Measurements from ENCODE around the gene EIF2B4.
A peak's percentile ranks its signal among the peaks of the same experiment; 100 is the strongest.

EIF2B4 gene

GRCh38 chr2:27409321-27410073 lies 39.4 kb upstream of the EIF2B4 start, which contains the start of gene PPM1G (continued):
- TF ChIP-seq ZNF26 (tag by site-specific recombination; IDR thresholded peaks at IDR 0.05): no peak
- no peak for TF ChIP-seq ZNF16 (tag by site-specific recombination; IDR thresholded peaks at IDR 0.05; ENCODE audit: low read depth)
- no peak for TF ChIP-seq HOXA7 (CRISPR knock-in tag; IDR thresholded peaks at IDR 0.05; ENCODE audit: borderline replicate concordance)
- TF ChIP-seq ZNF174 (tag by site-specific recombination; IDR thresholded peaks at IDR 0.05): no peak
- no peak for TF ChIP-seq ZNF449 (tag by site-specific recombination; IDR thresholded peaks at IDR 0.05)
- no peak for TF ChIP-seq ZNF433 (tag by site-specific recombination; IDR thresholded peaks at IDR 0.05; ENCODE audit: low read depth)
- no peak for TF ChIP-seq ELK4 (IDR thresholded peaks at IDR 0.05; ENCODE audit: borderline replicate concordance, low read depth, low read length)
- TF ChIP-seq ZNF48 (tag by site-specific recombination; IDR thresholded peaks at IDR 0.05): no peak

GRCh38 chr2:27408601-27409320 lies 38.6 kb upstream of the EIF2B4 start:
- Histone ChIP-seq H3K4me1 (ENCODE audit: control insufficient read depth, insufficient read depth, low read length) (peaks cover 9% of the 10 kb centered on the region; the same call in 1 of the 2 replicates), H3K27ac (ENCODE audit: extremely low read depth, low read depth, low read length) (peak overlapping the region; percentile 96), H3K36me3 (ENCODE audit: control insufficient read depth in 2 of 2, insufficient read depth in 1 of 2, low read length in 2 of 2) (peaks cover 19 to 26% of the 10 kb centered on the region in 2 experiments; a peak in 2 of 3 replicates), H3K9me3 (ENCODE audit: control insufficient read depth, insufficient read depth, low read depth, low read length) (no peaks in the 10 kb centered on the region), H3K4me3 (ENCODE audit: low read depth, low read length) (peak overlapping the region; percentile 98)
- CTCF ChIA-PET: interaction anchor here (0.6 to 4.2 kb wide), 11 partner anchors 8 to 988 kb away, joined by 3 to 17 read pairs (median 4); partner anchors contain the start of gene NRBP1
- POLR2A ChIA-PET: interaction anchor here (0.6 to 3.4 kb wide), 16 partner anchors 12 to 337 kb away, joined by 3 to 56 read pairs (median 4); partner anchors contain the start of genes CCDC121, EIF2B4, GPN1 and GTF3C2
- TF ChIP-seq HIC1 (tag by site-specific recombination; IDR thresholded peaks at IDR 0.05): peak; percentile 58
- TF ChIP-seq ZNF561 (tag by site-specific recombination; IDR thresholded peaks at IDR 0.05; ENCODE audit: borderline replicate concordance): no peak
- TF ChIP-seq OVOL3 (tag by site-specific recombination; IDR thresholded peaks at IDR 0.05): no peak
- no peak for TF ChIP-seq KLF1 (tag by site-specific recombination; IDR thresholded peaks at IDR 0.05)
- peak; percentile 70; the same call in 1 of the 2 replicates for TF ChIP-seq ZNF692 (tag by site-specific recombination; IDR thresholded peaks at IDR 0.05)
- peak; percentile 76; the same call in 1 of the 2 replicates for TF ChIP-seq YY1 (tag by site-specific recombination; IDR thresholded peaks at IDR 0.05)
- TF ChIP-seq SCRT2 (tag by site-specific recombination; IDR thresholded peaks at IDR 0.05): no peak
- no peak for TF ChIP-seq ZNF701 (tag by site-specific recombination; IDR thresholded peaks at IDR 0.05)
- TF ChIP-seq ZNF501 (tag by site-specific recombination; IDR thresholded peaks at IDR 0.05): peak; percentile 15; the same call in 1 of the 2 replicates
- peak; percentile 59; the same call in 1 of the 2 replicates for TF ChIP-seq ZBTB48 (tag by site-specific recombination; IDR thresholded peaks at IDR 0.05)
- TF ChIP-seq ZNF121 (tag by site-specific recombination; IDR thresholded peaks at IDR 0.05): no peak
- TF ChIP-seq ZNF76 (tag by site-specific recombination; IDR thresholded peaks at IDR 0.05; ENCODE audit: borderline replicate concordance, low read depth): no peak
- no peak for TF ChIP-seq ZNF580 (tag by site-specific recombination; IDR thresholded peaks at IDR 0.05)
- no peak for TF ChIP-seq ZNF777 (tag by site-specific recombination; IDR thresholded peaks at IDR 0.05; ENCODE audit: borderline replicate concordance)

All from HEK293 (cell line).